ENCODE measurements around the gene PCNT. TPM values are rescaled to one million over a fixed set of nuclear protein-coding genes. Genes with fewer than 3 reads are reported as not detected.

The PCNT gene
- total RNA-seq, 1 experiment from 2014 or later = 41.0 TPM

- Mint-ChIP-seq H3K27me3 (ENCODE audit: low read depth) (no peaks in the 10 kb centered on the region), H3K4me3 (no peak overlapping the region), H3K36me3 (peaks cover 10% of the 10 kb centered on the region), H3K4me1 (peaks cover 3% of the 10 kb centered on the region; the same call in 1 of the 2 replicates), H3K27ac (no peak overlapping the region), H3K9me3 (no peaks in the 10 kb centered on the region)
- TF ChIP-seq ZNF138 (CRISPR knock-in tag; conservative IDR thresholded peaks at IDR 0.05) = no peak
- no peak for TF ChIP-seq SP1 (CRISPR knock-in tag; conservative IDR thresholded peaks at IDR 0.05)
- TF ChIP-seq AR (CRISPR knock-in tag; IDR thresholded peaks at IDR 0.05) = no peak
- no peak for TF ChIP-seq ZMAT4 (CRISPR knock-in tag; IDR thresholded peaks at IDR 0.05)
- TF ChIP-seq MAX (CRISPR knock-in tag; IDR thresholded peaks at IDR 0.05) = no peak
- no peak for TF ChIP-seq RORB (CRISPR knock-in tag; IDR thresholded peaks at IDR 0.05)
- ChIA-PET POLR2A (no interaction called here), CTCF (no interaction called here)
- ATAC-seq (no peak), DNase-seq (ENCODE audit: low spot score) (no peak)
Observed at GRCh38 chr21:46492851-46493250, 168.9 kb downstream of the PCNT start.

- Mint-ChIP-seq H3K4me1 (peaks cover 3% of the 10 kb centered on the region; the same call in 1 of the 2 replicates), H3K27me3 (ENCODE audit: low read depth) (no peaks in the 10 kb centered on the region), H3K4me3 (no peak overlapping the region), H3K9me3 (no peaks in the 10 kb centered on the region), H3K27ac (no peak overlapping the region), H3K36me3 (peaks cover 17% of the 10 kb centered on the region)
- ChIA-PET POLR2A (no interaction called here), CTCF (no interaction called here)
- DNase-seq (ENCODE audit: low spot score) = no peak
- no peak for ATAC-seq
- TF ChIP-seq ATF3 (CRISPR knock-in tag; conservative IDR thresholded peaks at IDR 0.05) (no peak), RELA (CRISPR knock-in tag; IDR thresholded peaks at IDR 0.05; ENCODE audit: borderline replicate concordance) (no peak), ZNF219 (CRISPR knock-in tag; IDR thresholded peaks at IDR 0.05; ENCODE audit: borderline replicate concordance) (no peak), NR3C1 (CRISPR knock-in tag; conservative IDR thresholded peaks at IDR 0.05; ENCODE audit: low read depth) (no peak), MXD4 (CRISPR knock-in tag; IDR thresholded peaks at IDR 0.05; ENCODE audit: borderline replicate concordance) (no peak), USF2 (CRISPR knock-in tag; IDR thresholded peaks at IDR 0.05) (no peak), ERG (CRISPR knock-in tag; IDR thresholded peaks at IDR 0.05) (no peak), NR1H2 (CRISPR knock-in tag; IDR thresholded peaks at IDR 0.05) (no peak), ZSCAN18 (CRISPR knock-in tag; IDR thresholded peaks at IDR 0.05) (no peak), CREB1 (CRISPR knock-in tag; IDR thresholded peaks at IDR 0.05) (no peak)
Observed at GRCh38 chr21:46493828-46494227, 169.9 kb downstream of the PCNT start.

Other genes starting within 250 kb of the PCNT start
- 111 to 138 TPM (median 138 TPM) in 3 replicates for gene COL6A2, start 226.0 kb upstream of the PCNT start, total RNA-seq (2021)
- 6.1 to 9.6 TPM (median 9.5 TPM) in 3 replicates for gene FTCD, start 168.6 kb upstream of the PCNT start, total RNA-seq (2021)
- gene SPATC1L, start 139.7 kb upstream of the PCNT start, total RNA-seq (2021) = 56.5 to 61.7 TPM (median 57.6 TPM) in 3 replicates
- 79.9 to 101 TPM (median 92.6 TPM) in 3 replicates for gene LSS, start 95.4 kb upstream of the PCNT start, total RNA-seq (2021)
- gene MCM3AP, start 38.5 kb upstream of the PCNT start, total RNA-seq (2021) = 136 to 167 TPM (median 136 TPM) in 3 replicates
- 24.6 to 29.2 TPM (median 27.4 TPM) in 3 replicates for gene YBEY, start 37.8 kb upstream of the PCNT start, total RNA-seq (2021)
- gene C21orf58, start 286 bp upstream of the PCNT start, total RNA-seq (2021) = 31.5 to 35.1 TPM (median 32.7 TPM) in 3 replicates
- 36.7 to 39.4 TPM (median 38.8 TPM) in 3 replicates for gene DIP2A, start 134.7 kb downstream of the PCNT start, total RNA-seq (2021)